Measurements from ENCODE around the gene PDGFRA. TPM values are rescaled to one million over a fixed set of nuclear protein-coding genes. Genes with fewer than 3 reads are reported as not detected.

PDGFRA gene
- polyA plus RNA-seq, 3 donors = not detected

DNA sequence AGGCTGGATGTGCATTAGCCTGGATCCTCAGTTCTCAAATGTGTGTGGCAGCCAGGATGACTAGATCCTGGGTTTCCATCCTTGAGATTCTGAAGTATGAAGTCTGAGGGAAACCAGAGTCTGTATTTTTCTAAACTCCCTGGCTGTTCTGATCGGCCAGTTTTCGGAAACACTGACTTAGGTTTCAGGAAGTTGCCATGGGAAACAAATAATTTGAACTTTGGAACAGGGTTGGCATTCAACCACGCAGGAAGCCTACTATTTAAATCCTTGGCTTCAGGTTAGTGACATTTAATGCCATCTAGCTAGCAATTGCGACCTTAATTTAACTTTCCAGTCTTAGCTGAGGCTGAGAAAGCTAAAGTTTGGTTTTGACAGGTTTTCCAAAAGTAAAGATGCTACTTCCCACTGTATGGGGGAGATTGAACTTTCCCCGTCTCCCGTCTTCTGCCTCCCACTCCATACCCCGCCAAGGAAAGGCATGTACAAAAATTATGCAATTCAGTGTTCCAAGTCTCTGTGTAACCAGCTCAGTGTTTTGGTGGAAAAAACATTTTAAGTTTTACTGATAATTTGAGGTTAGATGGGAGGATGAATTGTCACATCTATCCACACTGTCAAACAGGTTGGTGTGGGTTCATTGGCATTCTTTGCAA, 67.6 kb downstream of the PDGFRA start:
- peaks cover 7 to 13% of the 10 kb centered on the region in 2 donors for H3K9me3 ChIP-seq (replicated peaks in 1 of 2; ENCODE audit: control insufficient read depth in 1 of 2, insufficient read depth in 1 of 2, low read length in 2 of 2)
- H3K4me1 ChIP-seq (ENCODE audit: control insufficient read depth in 1 of 2, insufficient read depth in 2 of 2, low read length in 2 of 2) = no peaks in the 10 kb centered on the region
- no peaks in the 10 kb centered on the region for H3K27me3 ChIP-seq (ENCODE audit: control insufficient read depth in 2 of 2, insufficient read depth in 2 of 2, low read length in 2 of 2)
- no peaks in the 10 kb centered on the region for H4K20me1 ChIP-seq (ENCODE audit: insufficient read depth, low read length)
- Mint-ChIP-seq H3K4me1 (no peaks in the 10 kb centered on the region), H3K9me3 (peaks cover 14 to 26% (median 20%) of the 10 kb centered on the region in 7 donors), H3K36me3 (no peaks in the 10 kb centered on the region), H3K27me3 (ENCODE audit: low read depth in 3 of 3) (peaks cover 0 to 3% (median 2%) of the 10 kb centered on the region in 3 donors), H3K27ac (no peak overlapping the region), H3K4me3 (no peak overlapping the region)
- H3K79me2 ChIP-seq (ENCODE audit: insufficient read depth, low read length) = no peaks in the 10 kb centered on the region
- no peaks in the 10 kb centered on the region for H3K36me3 ChIP-seq (replicated peaks in 1 of 2; ENCODE audit: control insufficient read depth in 1 of 2, insufficient read depth in 2 of 2, low read length in 2 of 2)
- TF ChIP-seq, protein P1, sequence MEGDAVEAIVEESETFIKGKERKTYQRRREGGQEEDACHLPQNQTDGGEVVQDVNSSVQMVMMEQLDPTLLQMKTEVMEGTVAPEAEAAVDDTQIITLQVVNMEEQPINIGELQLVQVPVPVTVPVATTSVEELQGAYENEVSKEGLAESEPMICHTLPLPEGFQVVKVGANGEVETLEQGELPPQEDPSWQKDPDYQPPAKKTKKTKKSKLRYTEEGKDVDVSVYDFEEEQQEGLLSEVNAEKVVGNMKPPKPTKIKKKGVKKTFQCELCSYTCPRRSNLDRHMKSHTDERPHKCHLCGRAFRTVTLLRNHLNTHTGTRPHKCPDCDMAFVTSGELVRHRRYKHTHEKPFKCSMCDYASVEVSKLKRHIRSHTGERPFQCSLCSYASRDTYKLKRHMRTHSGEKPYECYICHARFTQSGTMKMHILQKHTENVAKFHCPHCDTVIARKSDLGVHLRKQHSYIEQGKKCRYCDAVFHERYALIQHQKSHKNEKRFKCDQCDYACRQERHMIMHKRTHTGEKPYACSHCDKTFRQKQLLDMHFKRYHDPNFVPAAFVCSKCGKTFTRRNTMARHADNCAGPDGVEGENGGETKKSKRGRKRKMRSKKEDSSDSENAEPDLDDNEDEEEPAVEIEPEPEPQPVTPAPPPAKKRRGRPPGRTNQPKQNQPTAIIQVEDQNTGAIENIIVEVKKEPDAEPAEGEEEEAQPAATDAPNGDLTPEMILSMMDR (IDR thresholded peaks at IDR 0.05) = no peak
- H3K4me2 ChIP-seq (replicated peaks; ENCODE audit: extremely low read depth, low read length, poor library complexity, severe bottlenecking) = no peak overlapping the region
- no peak overlapping the region for H3K9ac ChIP-seq (ENCODE audit: insufficient read depth, low read length, poor library complexity, severe bottlenecking)
- no peak overlapping the region for H2AFZ ChIP-seq (ENCODE audit: insufficient read depth, low read depth, low read length, poor library complexity, severe bottlenecking)
- no peak for DNase-seq
- H3K27ac ChIP-seq (ENCODE audit: low read depth in 1 of 2, low read length in 2 of 2) = no peak overlapping the region
- intact Hi-C loops (cut with micrococcal nuclease) = no loop called here
- H3K4me3 ChIP-seq (replicated peaks in 1 of 3; ENCODE audit: low read depth in 2 of 3, low read length in 3 of 3) = no peak overlapping the region
- WGBS (ENCODE audit: insufficient coverage) = 94% methylated on average over 3 of the region's 7 CpGs

DNA sequence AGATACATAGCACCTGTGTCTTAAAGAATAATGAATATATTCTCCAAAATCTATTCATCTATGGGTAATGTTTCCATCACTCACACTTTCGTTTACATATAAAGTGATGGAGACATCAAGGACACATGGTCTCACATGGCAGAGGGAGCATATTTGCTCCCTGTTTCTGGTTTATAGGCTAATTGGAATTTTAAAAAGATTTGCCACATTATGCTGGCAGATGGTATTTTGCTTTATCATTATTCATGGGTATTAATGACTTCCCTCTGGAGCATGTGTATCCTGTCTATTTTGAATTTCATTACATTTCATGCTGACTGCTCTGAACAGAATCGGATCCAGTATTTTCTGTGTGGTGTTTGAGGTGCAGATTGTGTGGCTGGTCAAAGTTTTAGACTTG, 79.0 kb downstream of the PDGFRA start:
- H3K9ac ChIP-seq (ENCODE audit: insufficient read depth, low read length, poor library complexity, severe bottlenecking) = no peak overlapping the region
- no peaks in the 10 kb centered on the region for H3K36me3 ChIP-seq (replicated peaks in 1 of 2; ENCODE audit: control insufficient read depth in 1 of 2, insufficient read depth in 2 of 2, low read length in 2 of 2)
- Mint-ChIP-seq H3K27ac (no peak overlapping the region), H3K4me1 (no peaks in the 10 kb centered on the region), H3K4me3 (no peak overlapping the region), H3K9me3 (peaks cover 9 to 22% (median 14%) of the 10 kb centered on the region in 7 donors), H3K36me3 (no peaks in the 10 kb centered on the region), H3K27me3 (ENCODE audit: low read depth in 3 of 3) (peaks cover 0 to 4% (median 0%) of the 10 kb centered on the region in 3 donors)
- no peaks in the 10 kb centered on the region for H3K27me3 ChIP-seq (ENCODE audit: control insufficient read depth in 2 of 2, insufficient read depth in 2 of 2, low read length in 2 of 2)
- TF ChIP-seq, protein P1 (IDR thresholded peaks at IDR 0.05) = no peak
- H3K4me1 ChIP-seq (ENCODE audit: control insufficient read depth in 1 of 2, insufficient read depth in 2 of 2, low read length in 2 of 2) = no peaks in the 10 kb centered on the region
- H3K27ac ChIP-seq (ENCODE audit: low read depth in 1 of 2, low read length in 2 of 2) = no peak overlapping the region
- H3K4me2 ChIP-seq (replicated peaks; ENCODE audit: extremely low read depth, low read length, poor library complexity, severe bottlenecking) = no peak overlapping the region
- no peak for DNase-seq
- no peak overlapping the region for H2AFZ ChIP-seq (ENCODE audit: insufficient read depth, low read depth, low read length, poor library complexity, severe bottlenecking)
- no peaks in the 10 kb centered on the region for H3K79me2 ChIP-seq (ENCODE audit: insufficient read depth, low read length)
- H3K4me3 ChIP-seq (replicated peaks in 1 of 3; ENCODE audit: low read depth in 2 of 3, low read length in 3 of 3) = no peak overlapping the region
- WGBS (ENCODE audit: insufficient coverage) = no CpG with 5 or more reads among the region's 2 CpGs
- H3K9me3 ChIP-seq (replicated peaks in 1 of 2; ENCODE audit: control insufficient read depth in 1 of 2, insufficient read depth in 1 of 2, low read length in 2 of 2) = no peaks in the 10 kb centered on the region
- intact Hi-C loops (cut with micrococcal nuclease) = no loop called here
- H4K20me1 ChIP-seq (ENCODE audit: insufficient read depth, low read length) = no peaks in the 10 kb centered on the region
